Stimulated activated CD4-positive, alpha-beta T cell treated with anti-CD3 and anti-CD28 coated beads, TNF-alpha, amount 100 ng/mL, for 48 hours (primary cell): ENCODE measurements around the gene AFF3.

Source experiments
- DNase-seq, 3 donors: peaks; one replicate each; pipeline ENCODE4 v3.0.0-alpha.2; 2020; ENCODE audit warnings: low read depth in 3 of 3

AFF3 gene

DNA sequence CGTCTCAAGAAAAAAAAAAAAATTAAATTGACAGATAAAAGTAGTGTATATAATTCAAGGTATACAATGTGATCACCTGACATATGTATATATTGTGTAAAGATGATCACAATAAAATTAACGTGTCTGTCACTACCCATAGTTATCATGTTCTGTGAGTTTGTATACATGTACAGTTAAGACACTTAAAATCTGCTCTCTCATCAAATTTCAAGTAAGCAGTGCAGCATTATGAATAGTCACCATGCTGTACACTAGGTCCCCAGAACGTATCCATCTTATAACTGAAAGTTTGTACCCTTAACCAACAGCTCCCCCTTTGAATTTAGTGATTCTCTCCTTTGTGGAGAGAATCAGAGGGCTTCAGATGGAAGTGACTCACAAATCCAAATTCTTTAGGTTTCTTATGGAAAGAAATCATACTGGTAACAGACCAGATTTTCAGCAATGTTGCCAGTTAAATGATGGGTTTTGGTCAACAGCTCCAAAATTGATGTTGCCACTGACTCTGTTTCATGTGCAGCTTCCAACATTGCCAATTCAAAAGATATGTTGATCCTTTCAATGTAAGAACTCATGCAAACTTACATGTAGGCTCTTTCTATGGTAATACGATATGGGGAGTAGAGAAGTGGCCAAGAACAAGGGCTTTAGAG, 281.5 kb downstream of the AFF3 start:
- DNase-seq: no peak

DNA sequence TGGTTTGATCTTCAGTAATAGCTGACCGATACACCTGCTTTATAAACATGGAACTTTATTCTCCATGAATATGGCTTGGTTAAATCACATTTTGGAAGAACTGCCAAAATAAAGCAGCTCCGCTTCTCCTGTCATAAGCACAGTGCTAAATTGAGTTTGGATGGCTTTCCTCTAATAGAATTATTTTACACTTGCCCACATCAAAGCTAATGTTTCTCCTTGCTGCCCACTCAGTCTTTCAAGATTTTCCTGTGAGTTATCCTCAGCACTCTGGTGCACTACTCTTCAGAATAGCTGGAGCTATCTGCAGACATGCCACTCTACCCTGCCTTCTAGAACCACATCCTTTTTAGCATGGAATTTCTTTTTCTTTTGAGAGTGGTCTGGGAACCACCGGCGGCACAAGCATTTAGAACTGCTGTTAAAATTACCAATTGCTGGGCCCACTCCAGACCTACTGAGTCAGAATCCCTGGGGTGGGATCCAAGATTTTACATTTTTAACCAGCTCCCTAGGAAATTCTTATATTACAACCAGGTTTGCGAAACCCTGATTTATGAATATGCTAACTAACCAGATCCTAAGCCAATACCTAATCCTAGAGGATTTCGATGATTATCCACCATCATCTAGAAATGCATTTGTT, 283.3 kb downstream of the AFF3 start:
- no peak for DNase-seq

DNA sequence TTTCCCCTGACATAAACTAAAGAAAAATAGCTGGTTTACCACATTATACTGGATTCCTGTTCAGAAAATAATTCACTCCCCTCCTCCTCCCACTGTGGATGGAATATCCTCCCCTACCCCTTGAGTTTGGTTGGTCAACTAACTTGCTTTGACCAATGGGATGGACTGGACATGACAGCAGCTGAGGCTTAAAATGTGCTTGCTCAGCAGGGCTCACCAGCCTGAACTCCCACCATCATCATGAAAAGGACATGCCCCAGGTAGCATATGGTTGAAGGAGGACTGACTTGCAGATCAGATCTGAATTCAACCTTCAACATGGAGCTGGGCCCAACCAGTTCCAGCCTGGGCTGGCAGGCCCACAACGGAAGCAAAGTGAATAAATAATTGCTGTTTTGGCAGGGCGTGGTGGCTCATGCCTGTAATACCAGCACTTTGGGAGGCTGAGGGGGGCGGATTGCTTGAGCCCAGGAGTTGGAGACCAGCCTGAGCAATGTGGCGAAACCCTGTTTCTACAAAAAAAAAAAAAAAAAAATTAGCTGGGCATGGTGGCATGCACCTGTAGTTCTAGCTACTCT, 284.4 kb downstream of the AFF3 start:
- no peak for DNase-seq

DNA sequence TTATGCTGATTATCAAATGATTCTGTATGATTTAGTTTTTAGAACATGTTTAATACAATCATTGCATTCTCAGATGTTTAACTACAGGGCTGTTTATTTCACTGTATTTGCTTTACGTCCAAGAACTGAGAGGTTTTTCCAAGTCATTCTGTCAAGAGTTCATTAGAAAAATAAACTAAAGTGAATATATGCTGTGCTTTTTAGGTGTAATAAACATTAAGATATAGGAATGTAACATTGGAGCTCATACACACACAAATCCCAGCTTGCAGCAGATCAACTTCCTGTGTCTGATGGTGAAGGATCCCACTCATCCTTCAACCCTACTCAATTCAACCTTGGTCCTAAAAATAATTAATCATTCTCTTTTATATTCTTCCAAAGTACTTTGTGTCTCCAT, 285.0 kb downstream of the AFF3 start:
- no peak for DNase-seq

DNA sequence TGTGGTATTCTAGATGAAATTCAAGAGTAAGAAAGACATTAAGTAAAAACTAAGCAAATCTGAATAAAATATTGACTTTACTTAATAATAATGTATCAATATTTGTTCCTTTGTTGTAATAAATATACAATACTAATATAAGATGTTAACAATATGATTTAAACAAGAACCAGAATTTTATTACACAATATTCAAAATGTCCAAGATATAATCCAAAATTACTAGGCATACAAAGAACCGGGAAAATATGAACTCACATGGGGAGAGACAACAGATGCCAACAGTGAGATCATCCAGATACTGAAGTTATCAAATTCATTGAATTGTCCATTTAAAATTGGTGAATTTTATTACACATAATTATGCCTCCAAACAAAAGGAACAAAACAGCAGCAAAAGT, 286.3 kb downstream of the AFF3 start:
- DNase-seq: no peak

DNA sequence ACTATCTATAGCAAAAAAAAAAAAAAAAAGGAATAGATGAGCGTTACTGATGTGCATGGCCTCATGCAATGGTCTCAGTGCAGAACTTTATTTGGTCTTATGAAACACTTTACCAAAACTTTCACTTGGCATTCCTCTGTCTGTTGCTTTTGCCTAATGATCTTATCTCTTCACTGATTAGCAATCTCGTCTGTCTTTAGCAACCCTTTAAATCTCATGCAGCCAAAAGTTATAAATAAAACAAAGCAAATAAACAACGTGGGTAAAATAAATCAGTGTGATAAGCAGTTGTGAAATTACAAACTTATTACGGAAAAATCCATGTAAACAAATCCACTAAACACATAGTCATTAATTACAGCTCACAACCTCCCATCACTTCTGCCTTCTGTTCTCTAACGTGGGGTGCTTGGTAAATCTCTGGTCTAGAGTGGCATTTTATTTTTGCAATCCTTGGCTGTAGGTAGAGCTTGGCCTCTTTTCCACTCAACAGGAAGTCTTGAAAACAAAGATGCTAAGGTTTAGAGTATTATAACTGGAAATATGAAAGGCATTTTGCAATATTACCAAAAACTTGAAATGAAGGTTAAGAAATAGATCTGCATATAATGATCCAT, 288.0 kb downstream of the AFF3 start:
- no peak for DNase-seq

DNA sequence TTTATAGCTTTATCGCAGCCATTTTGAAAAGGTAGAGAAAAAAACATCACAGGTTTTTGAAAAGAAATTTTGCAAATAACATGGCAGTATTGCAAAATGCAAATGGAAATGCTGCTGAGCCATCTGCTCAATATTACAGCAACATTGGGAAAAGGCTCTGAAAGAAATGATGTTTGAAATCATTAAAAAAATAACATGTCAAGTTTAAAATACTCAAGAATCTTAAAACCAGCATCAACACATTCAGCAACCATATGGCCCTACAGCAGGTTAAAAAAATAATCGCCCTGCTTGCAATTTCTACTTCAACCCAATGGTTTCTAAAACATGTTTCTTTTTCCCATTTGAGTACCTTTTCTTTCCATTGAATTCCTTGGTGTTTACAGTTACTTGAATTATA, 289.4 kb downstream of the AFF3 start:
- DNase-seq: no peak

DNA sequence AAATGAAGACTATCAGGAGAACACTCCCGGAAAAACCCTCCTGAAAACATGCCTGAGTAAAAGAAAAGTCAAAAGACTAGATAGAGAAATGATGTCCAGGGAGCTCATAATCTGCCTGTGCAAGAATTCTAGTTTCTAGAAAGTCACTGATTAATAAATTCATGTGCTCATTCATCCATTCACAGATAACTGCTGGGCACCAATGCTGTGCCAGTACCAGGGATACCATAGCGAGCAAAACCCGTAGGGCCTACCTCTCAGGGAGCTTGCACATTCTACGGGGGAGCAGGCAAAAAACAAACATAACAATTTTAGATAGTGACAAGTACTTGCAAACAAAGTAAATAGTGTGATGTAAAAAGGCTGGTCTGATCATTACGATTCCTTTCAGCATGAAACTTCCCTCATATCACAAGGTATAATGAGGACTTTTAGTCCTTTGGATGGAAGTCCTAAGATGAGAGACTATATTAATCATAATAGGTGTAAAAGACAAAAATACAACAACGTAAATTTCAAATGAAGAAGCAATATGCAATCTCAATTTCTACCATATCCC, 289.9 kb downstream of the AFF3 start:
- DNase-seq: no peak

DNA sequence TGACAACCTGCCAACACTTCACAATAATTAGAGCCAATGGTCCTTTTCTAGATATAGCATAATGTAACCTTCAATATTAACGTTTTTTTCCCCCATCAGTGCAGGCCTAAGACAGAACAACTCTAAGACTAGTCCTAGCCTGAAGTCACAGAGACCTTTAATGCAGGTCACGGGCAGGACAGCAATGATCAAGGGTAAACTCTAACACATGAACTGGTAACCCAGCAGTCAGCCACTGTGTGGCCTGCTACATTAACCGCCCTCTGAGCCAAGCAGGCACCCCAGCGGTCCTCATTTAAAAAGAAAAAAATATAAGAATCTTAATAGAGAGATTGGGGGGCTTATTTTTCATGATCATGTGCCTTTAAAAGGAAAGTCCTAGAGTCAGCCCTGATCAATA, 290.6 kb downstream of the AFF3 start:
- DNase-seq: no peak

DNA sequence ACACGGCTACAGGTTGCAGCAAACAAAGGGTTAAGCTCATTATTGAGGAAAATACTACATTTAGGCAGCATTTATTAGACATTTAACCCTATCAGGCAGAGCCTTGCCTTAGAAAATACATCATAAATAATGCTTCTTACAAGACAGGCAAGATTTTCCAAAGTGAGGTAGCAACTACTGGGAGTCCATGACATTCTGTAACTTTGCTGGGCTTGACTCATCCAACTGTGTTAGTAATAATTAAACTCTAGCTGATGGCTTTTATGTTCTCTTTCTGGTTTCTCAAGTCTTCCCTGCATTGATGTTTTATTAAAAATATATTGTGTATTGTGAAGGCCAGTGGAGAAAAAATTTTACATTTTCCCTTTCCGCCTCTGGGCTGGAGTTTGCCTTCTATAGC, 291.3 kb downstream of the AFF3 start:
- no peak for DNase-seq

DNA sequence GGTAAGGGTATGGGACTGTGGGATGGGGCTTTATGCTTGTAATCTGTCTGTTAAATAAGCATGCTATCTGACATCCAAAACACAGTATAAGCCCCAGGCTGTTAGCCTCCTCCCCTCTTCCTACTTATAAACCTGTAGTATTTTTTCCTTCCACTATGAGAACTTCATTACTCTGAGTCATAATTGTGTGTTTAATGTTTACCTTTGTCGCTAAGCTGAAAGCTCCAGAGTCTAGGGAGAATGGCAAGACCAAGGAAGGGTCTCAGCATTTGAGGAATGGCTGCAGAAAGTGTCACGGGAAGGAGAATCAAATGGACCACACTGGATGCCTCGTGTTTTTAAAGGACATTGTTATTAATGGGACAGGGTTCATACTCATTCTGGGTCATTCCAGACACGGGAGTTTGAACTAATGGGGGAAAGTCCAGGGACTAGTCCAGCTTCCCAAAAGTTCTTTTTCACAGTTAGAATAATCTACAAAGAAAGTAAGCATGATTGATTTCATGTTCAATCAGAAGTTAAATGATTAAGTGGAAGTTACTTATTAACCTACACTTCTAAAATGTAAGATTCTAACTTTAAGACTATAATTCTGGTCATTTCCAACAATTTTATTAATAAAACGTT, 292.2 kb downstream of the AFF3 start:
- DNase-seq: no peak

DNA sequence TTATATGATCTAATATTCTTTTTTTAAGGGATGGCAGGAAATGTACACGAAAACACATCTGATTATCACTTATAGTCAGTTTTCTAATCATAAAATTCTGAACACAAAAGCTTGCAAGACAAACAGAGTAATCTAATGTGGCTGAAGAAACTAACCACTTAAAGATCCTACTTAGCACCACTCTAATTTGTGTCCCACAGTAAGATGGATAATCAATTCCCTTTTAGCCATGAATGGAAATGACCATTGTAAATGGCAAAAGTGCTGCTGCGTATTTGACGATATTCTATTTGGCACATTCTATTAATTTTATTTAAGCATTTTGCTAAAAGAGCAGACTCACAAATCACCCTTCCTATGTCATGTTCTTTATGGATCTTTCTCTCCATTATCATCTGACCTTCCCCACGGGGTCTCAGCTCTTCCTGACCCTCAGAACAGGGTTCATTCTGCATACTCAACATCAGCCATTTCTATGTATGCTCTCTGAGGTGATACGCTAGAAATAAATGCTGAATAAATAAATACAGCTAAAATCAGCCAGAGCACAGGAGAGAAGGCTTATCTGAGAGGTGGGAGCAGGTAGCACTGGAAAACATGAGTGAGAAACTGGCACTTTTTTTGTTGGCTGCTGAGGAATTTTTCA, 295.8 kb downstream of the AFF3 start:
- DNase-seq: no peak

DNA sequence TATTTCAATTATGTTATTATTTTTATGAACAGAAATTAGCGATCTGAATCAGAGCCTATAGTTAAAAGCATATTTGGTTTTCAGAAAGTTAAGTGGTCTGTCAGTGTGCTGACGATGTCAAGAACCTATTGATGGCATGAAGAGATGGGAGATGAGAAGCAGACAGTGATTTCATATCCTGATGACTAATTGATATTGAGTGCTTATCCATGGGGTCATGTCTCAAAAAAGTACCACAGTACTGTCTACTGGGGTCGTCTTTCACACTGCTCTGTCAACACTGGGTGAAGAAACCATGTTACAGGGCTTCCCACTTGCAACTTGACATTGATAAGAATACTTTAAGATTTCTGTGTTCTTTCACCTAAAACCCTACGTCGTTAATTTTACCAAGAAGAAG, 297.1 kb downstream of the AFF3 start:
- no peak for DNase-seq

DNA sequence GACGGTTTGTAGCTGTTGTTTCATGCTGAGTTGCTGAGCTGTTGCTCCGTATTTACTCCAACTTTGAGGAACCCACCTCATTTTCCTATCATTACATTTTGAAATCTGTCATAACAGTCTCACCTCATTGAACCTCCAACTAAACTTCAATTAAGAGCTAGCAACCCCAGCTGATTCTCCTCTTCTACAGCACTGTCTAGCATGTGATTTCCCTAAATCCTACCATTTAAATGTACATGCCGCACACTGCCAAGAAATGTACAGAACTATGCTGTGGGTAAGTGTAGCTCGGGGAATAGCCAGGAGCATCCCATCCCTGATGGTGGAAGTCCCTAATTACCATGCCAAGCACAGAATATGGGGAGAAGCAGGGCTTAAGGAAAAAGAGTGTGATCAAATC, 299.9 kb downstream of the AFF3 start:
- DNase-seq: no peak

DNA sequence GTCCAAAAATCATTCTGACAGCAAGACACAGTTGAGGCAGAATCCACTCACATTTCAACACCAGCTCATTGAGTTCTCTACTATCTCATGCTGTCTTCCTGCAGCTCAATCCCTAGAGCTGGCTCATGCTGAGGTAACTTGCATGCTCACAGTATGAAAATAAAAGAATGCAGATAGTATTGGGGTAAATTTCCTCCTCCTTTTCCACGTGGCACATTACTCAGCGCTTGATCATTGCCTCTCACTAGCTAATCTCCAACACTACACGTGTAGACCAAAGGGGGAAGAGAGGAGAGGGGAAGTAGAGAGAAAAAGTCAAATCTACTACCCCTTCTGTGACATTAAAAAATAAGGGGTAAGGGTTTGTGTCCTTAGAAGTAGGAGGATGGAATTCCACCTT, 300.6 kb downstream of the AFF3 start:
- no peak for DNase-seq

DNA sequence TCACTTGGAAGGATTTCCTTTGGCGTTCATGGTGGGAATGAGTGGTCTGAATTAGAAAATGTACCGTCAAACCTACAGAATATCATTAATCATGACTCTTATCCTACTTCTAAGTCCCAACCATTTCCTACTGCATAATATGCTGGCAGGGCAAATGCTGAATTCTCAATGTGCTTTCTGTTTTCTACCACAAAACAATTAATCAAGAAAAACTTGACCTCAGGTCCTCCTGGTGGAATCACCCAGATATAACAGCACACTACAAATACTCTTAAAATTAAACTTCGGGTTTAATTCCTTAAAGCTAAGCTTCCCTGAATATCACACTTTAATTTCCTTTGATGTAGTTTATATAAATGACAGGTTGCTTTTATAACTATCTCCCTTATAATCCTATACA, 301.6 kb downstream of the AFF3 start:
- no peak for DNase-seq

DNA sequence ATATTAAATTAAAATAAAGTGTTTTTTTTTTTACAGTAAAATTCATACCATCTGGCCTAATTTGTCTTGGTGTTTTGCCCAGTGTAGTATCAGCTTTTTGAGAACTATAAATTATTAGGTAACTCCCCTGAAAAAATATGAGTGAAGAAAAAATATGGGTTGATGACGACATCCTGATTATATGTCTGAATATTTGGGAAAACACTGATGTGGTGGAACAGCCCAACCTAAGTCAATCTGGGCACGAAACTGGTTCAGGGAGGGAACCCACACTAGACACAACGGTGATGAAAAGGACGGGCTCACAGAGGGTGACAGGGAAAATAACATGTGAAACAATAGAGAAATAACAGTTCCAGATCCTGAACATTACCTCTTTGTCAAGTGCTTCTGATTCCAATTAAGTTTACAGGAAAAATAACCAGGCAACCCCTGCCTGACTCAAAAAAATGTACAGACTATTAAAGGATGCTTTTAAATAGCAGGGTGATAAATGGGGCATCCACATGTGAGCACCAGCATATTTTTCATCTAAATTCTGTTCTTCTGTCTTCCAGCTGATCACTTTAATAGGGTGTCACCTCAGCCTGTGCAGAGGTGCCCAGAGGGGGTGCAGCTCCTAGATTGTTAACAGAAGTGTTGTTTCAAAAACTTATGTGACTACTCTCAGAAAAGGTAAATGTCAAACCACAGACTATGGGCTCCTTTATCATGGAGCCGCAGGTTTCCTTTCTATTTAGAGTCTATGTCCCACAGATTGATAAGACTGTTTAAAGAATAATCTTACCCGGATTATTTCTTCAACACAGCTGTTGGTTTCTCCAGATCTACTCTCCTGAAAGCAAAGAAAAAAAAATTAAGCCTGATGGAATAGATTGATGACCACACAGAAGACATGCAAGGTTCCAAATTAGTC, 305.4 kb downstream of the AFF3 start:
- DNase-seq: no peak

DNA sequence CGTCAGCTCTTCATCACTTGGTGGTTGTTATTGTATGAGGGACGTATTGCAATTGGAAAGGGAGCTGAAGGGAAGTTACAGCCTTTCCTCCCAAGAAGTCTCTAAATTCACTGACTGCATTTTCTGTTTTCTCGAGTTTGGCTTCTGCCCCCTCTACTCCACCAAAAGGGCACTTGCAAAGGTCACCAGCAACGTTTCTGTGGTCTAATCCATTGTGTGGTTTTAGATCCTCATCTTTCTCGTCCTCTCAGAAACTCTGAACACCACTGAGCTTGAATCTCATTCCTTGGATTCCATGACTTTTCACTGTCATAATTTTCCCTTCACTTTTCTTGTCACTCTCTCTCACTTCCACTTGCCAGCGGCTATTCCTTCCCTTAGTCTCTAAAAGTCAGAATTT, 308.0 kb downstream of the AFF3 start:
- no peak for DNase-seq

DNA sequence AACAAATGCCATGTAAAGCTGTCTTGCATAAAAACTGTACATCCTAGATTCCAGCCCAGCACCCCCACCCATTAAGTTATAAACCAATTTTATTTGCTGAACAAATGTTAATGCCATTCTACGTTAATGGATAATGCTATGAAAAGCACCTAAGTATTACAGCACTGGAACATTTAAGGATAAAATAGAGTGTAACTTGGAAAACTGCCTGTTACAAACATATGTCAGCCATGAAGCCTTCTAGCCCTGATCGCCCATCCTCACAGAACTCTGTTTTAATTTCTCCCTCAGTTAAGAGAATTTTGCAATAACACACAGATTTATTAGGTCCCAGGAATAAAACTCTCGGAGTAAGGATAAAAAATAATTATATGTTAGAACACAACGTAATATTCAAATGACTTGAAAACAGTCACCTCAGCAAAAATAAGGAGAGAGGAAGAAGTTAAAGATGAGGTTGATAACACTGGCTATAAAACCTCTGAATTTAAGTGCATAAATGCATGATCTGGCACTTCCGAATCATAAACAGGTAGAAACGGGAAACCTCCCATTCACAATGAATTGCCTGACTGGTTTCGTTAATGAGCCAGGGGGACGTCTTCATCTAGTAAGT, 308.7 kb downstream of the AFF3 start:
- DNase-seq: no peak

DNA sequence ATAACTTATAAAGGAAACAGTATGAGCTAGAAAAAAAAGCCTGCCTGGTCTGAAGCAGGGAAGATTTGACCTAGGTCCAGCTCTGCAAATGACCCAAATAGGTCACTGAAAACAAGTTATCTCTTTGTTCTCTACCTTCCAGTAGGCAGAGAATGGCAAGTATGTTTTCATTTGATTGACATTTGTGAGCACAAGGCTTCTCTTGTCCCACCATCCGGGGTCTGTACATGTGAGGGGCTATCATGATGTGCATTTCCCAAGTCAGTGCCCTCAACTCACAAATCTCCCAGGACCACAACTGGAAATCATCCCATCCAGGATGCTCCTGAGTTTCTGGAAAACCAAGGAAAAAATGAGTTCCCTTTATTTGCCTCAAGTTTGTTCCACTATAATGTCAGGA, 309.5 kb downstream of the AFF3 start:
- no peak for DNase-seq
